Subcutaneous adipose tissue (tissue), 4 donors: ENCODE data around the gene CEP192. TPM values are rescaled to one million over a fixed set of nuclear protein-coding genes. Genes with fewer than 3 reads are reported as not detected.

ENCODE experiments used
- total RNA-seq, 4 donors: library from RNA; depleted of rRNA; stranded (reverse); fragments of >200 nt; gene quantifications; one replicate each; pipeline ENCODE4 v1.1.0, GENCODE V29; 2016
- TF ChIP-seq, protein P1 (sequence below): fragments of 450-650 bp; IDR thresholded peaks from one replicate; pipeline ENCODE4 v1.5.1; 2016; ENCODE audit warnings: low read depth, mild to moderate bottlenecking, control low read depth, antibody characterized with exemption, moderate library complexity

The CEP192 gene
- total RNA-seq, 4 donors from 2014 or later: 20.5 to 25.1 (median 22.4) TPM

DNA sequence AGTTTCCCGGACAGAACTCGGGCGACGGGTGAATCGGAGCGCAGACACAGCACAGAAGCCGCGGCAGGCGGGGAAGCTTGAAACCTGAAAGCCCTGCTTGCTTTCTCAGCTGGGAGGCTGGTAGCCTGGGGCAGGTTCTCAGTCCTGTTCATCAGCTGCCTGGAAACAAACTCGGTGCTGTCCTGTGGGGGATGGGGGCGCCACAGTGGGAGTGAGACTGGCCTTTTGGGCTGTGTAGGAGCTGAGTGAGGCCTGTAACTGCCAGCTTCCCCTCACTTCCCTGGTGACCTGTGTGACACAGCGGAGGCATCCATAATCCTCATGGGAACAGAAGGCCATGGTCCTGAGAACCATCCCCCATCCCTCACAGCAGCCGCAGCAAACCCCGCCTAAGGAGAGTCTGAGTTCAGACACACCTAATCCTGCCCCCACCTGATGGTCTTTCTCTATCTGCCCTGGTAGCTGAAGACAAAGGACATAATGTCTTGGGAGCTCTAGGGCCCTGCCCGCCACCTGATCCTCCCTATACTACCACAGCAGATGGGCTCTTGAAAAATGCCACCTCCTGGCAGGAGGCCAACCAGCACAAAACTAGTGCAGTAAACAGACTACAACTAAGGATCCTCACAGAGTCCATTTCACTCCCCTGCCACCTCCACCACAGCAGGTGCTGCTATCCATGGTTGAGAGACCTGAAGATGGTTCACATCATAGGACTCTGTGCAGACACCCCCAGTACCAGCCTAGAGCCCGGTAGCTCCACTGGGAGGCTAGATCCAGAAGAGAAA is 174.7 kb downstream of the CEP192 start:
- TF ChIP-seq, protein P1, sequence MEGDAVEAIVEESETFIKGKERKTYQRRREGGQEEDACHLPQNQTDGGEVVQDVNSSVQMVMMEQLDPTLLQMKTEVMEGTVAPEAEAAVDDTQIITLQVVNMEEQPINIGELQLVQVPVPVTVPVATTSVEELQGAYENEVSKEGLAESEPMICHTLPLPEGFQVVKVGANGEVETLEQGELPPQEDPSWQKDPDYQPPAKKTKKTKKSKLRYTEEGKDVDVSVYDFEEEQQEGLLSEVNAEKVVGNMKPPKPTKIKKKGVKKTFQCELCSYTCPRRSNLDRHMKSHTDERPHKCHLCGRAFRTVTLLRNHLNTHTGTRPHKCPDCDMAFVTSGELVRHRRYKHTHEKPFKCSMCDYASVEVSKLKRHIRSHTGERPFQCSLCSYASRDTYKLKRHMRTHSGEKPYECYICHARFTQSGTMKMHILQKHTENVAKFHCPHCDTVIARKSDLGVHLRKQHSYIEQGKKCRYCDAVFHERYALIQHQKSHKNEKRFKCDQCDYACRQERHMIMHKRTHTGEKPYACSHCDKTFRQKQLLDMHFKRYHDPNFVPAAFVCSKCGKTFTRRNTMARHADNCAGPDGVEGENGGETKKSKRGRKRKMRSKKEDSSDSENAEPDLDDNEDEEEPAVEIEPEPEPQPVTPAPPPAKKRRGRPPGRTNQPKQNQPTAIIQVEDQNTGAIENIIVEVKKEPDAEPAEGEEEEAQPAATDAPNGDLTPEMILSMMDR: no peak

DNA sequence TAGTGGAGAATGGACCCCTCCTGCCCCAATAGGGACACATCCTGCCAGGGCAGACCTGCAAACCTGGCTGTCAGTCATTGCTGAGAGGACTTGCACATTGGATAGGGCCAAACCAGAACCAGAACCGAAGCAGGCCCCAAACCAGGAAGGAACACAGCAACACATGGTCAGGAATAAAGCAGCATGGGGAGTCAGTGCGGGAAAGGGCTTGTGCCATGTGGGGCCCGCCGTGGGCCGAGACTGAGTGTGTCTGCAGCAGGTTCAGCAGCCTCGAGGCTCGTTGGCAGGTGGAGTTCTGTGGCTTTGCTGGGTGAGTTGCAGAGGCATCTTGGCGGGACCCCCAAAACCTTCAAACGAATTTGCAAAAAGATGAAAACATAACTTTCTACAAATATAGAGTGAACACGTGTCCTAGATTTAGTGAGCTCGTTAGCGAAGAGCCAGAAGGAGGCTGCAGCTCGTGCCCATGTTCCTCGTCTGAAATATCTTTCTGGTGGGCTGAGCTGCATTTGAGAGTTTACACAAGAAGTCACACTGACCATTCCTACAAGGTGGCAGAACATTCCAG is 182.5 kb downstream of the CEP192 start:
- TF ChIP-seq, protein P1: no peak

Other genes with a start within 250 kb of the CEP192 start
- gene PTPN2, start 107.1 kb upstream of the CEP192 start, total RNA-seq: 10 to 100 TPM; 33.7 to 60.5 (median 38.0) TPM
- gene SEH1L, start 43.4 kb upstream of the CEP192 start, total RNA-seq: 10 to 100 TPM; 20.3 to 42.7 (median 27.8) TPM
- 10 to 100 TPM; 16.4 to 28.4 (median 21.6) TPM for gene LDLRAD4, start 227.4 kb downstream of the CEP192 start, total RNA-seq